Lung (tissue), 12 donors: ENCODE measurements around the gene COA6. TPM values are rescaled to one million over a fixed set of nuclear protein-coding genes. Genes with fewer than 3 reads are reported as not detected.

Source experiments
- ATAC-seq: fragments of 200-7000 bp; cut with Tn5 transposase; one replicate; pipeline ENCODE4 v1.9.1; 2020; ENCODE audit warnings: moderate number of reproducible peaks; ENCODE audit not compliant: insufficient read depth, low FRiP score
- DNase-seq, 3 donors: peaks; one replicate each; pipeline ENCODE4 v3.0.0-alpha.2; 2013 to 2017
- H3K27ac ChIP-seq, 2 donors: one replicate each; pipeline ENCODE4 v1.5.1; 2013; ENCODE audit warnings: mild to moderate bottlenecking in 2 of 2, moderate library complexity in 2 of 2, control low read depth in 1 of 2, inconsistent platforms in 1 of 2, low read depth in 1 of 2, low read length in 1 of 2
- H3K27me3 ChIP-seq, 3 donors: one replicate each; pipeline ENCODE4 v1.5.1; 2013; ENCODE audit warnings: low read length in 2 of 3; ENCODE audit not compliant: control insufficient read depth in 3 of 3, insufficient read depth in 3 of 3
- H3K36me3 ChIP-seq, 4 donors: one replicate each; pipeline ENCODE4 v1.5.1; 2013; ENCODE audit warnings: low read length in 4 of 4, mild to moderate bottlenecking in 1 of 4, moderate library complexity in 1 of 4; ENCODE audit not compliant: control insufficient read depth in 4 of 4, insufficient read depth in 4 of 4
- H3K4me1 ChIP-seq, 5 donors: one replicate each; pipeline ENCODE4 v1.5.1; 2013; ENCODE audit warnings: low read length in 5 of 5, mild to moderate bottlenecking in 2 of 5, moderate library complexity in 1 of 5; ENCODE audit not compliant: control insufficient read depth in 5 of 5, insufficient read depth in 5 of 5
- H3K4me3 ChIP-seq: one replicate; pipeline ENCODE4 v1.5.1; 2013; ENCODE audit warnings: mild to moderate bottlenecking, control low read depth, moderate library complexity
- H3K9ac ChIP-seq, 2 donors: one replicate each; pipeline ENCODE4 v1.5.1; 2013; ENCODE audit warnings: low read length in 2 of 2, control low read depth in 1 of 2; ENCODE audit not compliant: insufficient read depth in 1 of 2
- H3K9me3 ChIP-seq, 4 donors: one replicate each; pipeline ENCODE4 v1.5.1; 2013; ENCODE audit warnings: low read length in 3 of 4, mild to moderate bottlenecking in 1 of 4, moderate library complexity in 1 of 4; ENCODE audit not compliant: control insufficient read depth in 4 of 4, insufficient read depth in 3 of 4
- WGBS, 2 donors: extraction: QIAGEN DNeasy Blood & Tissue Kit; methylation state at CpG; one replicate each; pipeline ENCODE4 v1.1.7; 2013; 5-methylcytosine and 5-hydroxymethylcytosine counted together
- polyA plus RNA-seq, 2 donors: library from polyadenylated mRNA; stranded (reverse); fragments of 200-250 nt; gene quantifications; one replicate each; pipeline ENCODE4 v1.2.1, GENCODE V29; 2013
- total RNA-seq, 2 donors: library from RNA; depleted of rRNA in 1 of 2; stranded (reverse); fragments of >200 nt in 1 of 2; gene quantifications; one replicate each; pipeline ENCODE4 v1.2.1, GENCODE V29; 2014 to 2021
- TF ChIP-seq, protein P1 (sequence below): IDR thresholded peaks from 2 replicates; pipeline ENCODE4 v1.5.1; 2012; ENCODE audit warnings: mild to moderate bottlenecking; ENCODE audit errors: control extremely low read depth, extremely low read depth
- donor health status: control.
- donor health status: control.
- donor health status: Bipolar disorder and iron deficiency.
- donor health status: healthy.
- donor health status: DM: yes; HTN: yes; CAD: no.

Gene COA6
- total and polyA plus RNA-seq, 4 donors, result 12.9 to 67.5 (median 40.3) TPM

DNA sequence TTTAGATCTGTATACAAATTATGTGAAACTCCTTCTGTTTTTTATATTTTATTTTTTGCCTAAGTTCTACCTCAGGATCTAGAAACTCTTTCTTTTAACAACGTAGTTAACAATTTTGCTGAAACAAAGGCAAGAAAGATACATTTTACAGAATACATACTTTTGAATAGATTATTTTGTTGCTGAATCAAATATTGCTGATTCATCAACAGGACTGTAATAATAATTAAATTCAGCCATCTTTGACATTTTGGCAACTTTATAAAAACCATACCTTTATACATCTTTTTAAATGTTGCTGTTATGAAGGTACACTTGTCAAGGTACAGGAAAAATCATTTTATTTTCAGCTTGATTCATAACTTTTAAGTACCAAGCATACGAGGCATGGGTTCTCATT lies 10.7 kb upstream of the COA6 start:
- H3K4me1 ChIP-seq, result no peaks in the 10 kb centered on the region
- H3K9me3 ChIP-seq, result peaks cover 0 to 2% (median 0%) of the 10 kb centered on the region in 4 donors
- H3K27ac ChIP-seq, result no peak overlapping the region
- no peak for DNase-seq
- H3K27me3 ChIP-seq, result no peaks in the 10 kb centered on the region
- H3K4me3 ChIP-seq, result no peak overlapping the region
- 68 to 99% methylated on average over 2 of the region's 2 CpGs for WGBS, 2 donors
- TF ChIP-seq, protein P1, sequence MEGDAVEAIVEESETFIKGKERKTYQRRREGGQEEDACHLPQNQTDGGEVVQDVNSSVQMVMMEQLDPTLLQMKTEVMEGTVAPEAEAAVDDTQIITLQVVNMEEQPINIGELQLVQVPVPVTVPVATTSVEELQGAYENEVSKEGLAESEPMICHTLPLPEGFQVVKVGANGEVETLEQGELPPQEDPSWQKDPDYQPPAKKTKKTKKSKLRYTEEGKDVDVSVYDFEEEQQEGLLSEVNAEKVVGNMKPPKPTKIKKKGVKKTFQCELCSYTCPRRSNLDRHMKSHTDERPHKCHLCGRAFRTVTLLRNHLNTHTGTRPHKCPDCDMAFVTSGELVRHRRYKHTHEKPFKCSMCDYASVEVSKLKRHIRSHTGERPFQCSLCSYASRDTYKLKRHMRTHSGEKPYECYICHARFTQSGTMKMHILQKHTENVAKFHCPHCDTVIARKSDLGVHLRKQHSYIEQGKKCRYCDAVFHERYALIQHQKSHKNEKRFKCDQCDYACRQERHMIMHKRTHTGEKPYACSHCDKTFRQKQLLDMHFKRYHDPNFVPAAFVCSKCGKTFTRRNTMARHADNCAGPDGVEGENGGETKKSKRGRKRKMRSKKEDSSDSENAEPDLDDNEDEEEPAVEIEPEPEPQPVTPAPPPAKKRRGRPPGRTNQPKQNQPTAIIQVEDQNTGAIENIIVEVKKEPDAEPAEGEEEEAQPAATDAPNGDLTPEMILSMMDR, result no peak
- H3K9ac ChIP-seq, result no peak overlapping the region
- no peaks in the 10 kb centered on the region for H3K36me3 ChIP-seq
- no peak for ATAC-seq

DNA sequence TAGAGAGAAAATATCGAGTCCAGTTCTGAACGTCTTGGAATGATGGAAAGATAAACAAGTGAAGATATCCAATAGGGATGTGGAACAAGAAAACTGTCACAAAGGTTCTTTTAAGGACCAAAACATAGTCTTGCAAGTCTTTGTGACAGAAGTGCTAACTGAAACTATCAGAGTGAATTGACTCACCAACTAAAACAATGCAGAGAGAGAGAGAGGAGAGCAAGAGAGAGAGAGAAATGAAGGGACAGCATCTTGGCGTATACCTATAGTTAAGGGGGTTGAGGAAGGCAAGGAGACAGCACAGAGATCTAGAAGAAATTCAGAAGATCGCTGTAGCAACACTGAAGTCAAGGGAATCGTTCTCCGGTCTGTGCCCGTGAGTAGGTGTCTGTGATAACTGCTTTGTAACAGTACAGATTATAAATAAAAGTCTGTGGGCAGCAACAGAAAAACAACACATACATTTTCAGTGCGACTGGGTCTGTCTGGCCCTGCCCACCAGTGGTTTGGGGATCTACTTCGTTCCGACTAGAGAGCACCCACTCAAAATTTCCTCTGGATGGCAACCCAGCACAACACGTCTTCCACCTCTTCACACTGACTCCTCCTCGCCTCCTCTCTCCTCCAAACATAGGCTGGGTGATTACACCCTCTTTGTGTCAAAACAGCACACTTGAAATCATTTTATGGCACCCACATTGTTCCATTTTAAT lies 4.8 kb upstream of the COA6 start:
- peaks cover 0 to 8% (median 0%) of the 10 kb centered on the region in 5 donors for H3K4me1 ChIP-seq
- peaks cover 0 to 4% (median 0%) of the 10 kb centered on the region in 4 donors for H3K36me3 ChIP-seq
- DNase-seq (no peak), ATAC-seq (no peak)
- H3K4me3 ChIP-seq, result no peak overlapping the region
- H3K27ac ChIP-seq, result no peak overlapping the region
- 74 to 89% methylated on average over 12 of the region's 12 CpGs for WGBS, 2 donors
- TF ChIP-seq, protein P1, result no peak
- peaks cover 0 to 2% (median 0%) of the 10 kb centered on the region in 3 donors for H3K27me3 ChIP-seq
- no peaks in the 10 kb centered on the region for H3K9me3 ChIP-seq
- no peak overlapping the region for H3K9ac ChIP-seq

DNA sequence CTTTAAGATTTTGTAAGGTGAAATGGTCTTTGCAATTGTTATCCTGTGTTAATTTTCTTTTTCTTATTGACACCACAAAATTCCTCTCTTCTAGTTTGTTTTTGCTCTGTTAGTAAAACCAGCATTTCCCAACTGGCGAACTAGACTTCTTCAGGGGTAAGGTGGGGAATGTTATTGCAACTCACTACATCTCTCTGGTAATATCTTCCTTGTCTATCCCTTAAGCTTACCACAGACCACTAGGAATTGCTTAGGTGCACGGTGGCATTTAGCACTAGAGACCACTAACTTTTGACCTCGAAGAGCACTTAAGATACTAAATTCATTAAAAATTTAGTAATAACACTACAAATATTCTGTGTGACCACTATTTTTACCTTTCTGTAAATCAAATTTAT lies 4.2 kb upstream of the COA6 start:
- WGBS, 2 donors, result 79 to 86% methylated on average over 3 of the region's 3 CpGs
- H3K9ac ChIP-seq, result no peak overlapping the region
- H3K36me3 ChIP-seq, result peaks cover 0 to 4% (median 0%) of the 10 kb centered on the region in 4 donors
- no peak overlapping the region for H3K27ac ChIP-seq
- no peaks in the 10 kb centered on the region for H3K9me3 ChIP-seq
- peaks cover 0 to 2% (median 0%) of the 10 kb centered on the region in 3 donors for H3K27me3 ChIP-seq
- no peak for ATAC-seq
- peaks cover 0 to 10% (median 0%) of the 10 kb centered on the region in 5 donors for H3K4me1 ChIP-seq
- TF ChIP-seq, protein P1, result no peak
- DNase-seq, result no peak
- no peak overlapping the region for H3K4me3 ChIP-seq
